HG03571 (cell line): Measurements from ENCODE around the gene NSUN4.
A peak's percentile ranks its signal among the peaks of the same experiment; 100 is the strongest.
"Not testable (repeated sequence)": the region's sequence is repeated elsewhere in the genome, so short reads cannot be mapped to it uniquely, and the experiment has no call there.

Experiments used
- ATAC-seq: cut with Tn5 transposase; IDR thresholded peaks from one replicate; pipeline ENCODE4 v1.9.1; 2021; ENCODE audit not compliant: unreplicated experiment

NSUN4 gene

GRCh38 chr1:46364612-46365011 is 24.0 kb downstream of the NSUN4 start:
- no peak for ATAC-seq

- not testable (repeated sequence) for ATAC-seq
Measured at GRCh38 chr1:46365796-46366195, 25.2 kb downstream of the NSUN4 start.

- no peak for ATAC-seq
Measured at GRCh38 chr1:46367072-46367471, 26.5 kb downstream of the NSUN4 start.

GRCh38 chr1:46367701-46368100 is 27.1 kb downstream of the NSUN4 start:
- ATAC-seq = not testable (repeated sequence)

GRCh38 chr1:46368791-46369190 is 28.2 kb downstream of the NSUN4 start:
- no peak for ATAC-seq

- no peak for ATAC-seq
Measured at GRCh38 chr1:46369542-46370213, 29.1 kb downstream of the NSUN4 start.

GRCh38 chr1:46370214-46370633 is 29.6 kb downstream of the NSUN4 start:
- ATAC-seq = peak; percentile 49

- ATAC-seq = no peak
Measured at GRCh38 chr1:46372431-46372830, 31.8 kb downstream of the NSUN4 start.

GRCh38 chr1:46379996-46380395 is 39.4 kb downstream of the NSUN4 start:
- ATAC-seq = no peak

- ATAC-seq = no peak
Measured at GRCh38 chr1:46380508-46380907, 39.9 kb downstream of the NSUN4 start.

GRCh38 chr1:46393510-46393909 is 52.9 kb downstream of the NSUN4 start:
- ATAC-seq = no peak

GRCh38 chr1:46394108-46394871 is 53.7 kb downstream of the NSUN4 start, which contains the start of gene FAAH:
FAAH (plus strand) TSS chr1:46394317; CDS start chr1:46394349, 32 bp downstream.
- ATAC-seq = no peak

- ATAC-seq = no peak
Measured at GRCh38 chr1:46394872-46395465, 54.4 kb downstream of the NSUN4 start.

- no peak for ATAC-seq
Measured at GRCh38 chr1:46396441-46397398, 56.1 kb downstream of the NSUN4 start.

GRCh38 chr1:46399307-46399706 is 58.7 kb downstream of the NSUN4 start:
- no peak for ATAC-seq

GRCh38 chr1:46400421-46400820 is 59.8 kb downstream of the NSUN4 start:
- ATAC-seq = no peak

GRCh38 chr1:46401154-46401913 is 60.7 kb downstream of the NSUN4 start:
- ATAC-seq = no peak

GRCh38 chr1:46401964-46402626 is 61.5 kb downstream of the NSUN4 start:
- no peak for ATAC-seq

- ATAC-seq = no peak
Measured at GRCh38 chr1:46403916-46404315, 63.3 kb downstream of the NSUN4 start.
